GM23248 (cell line): ENCODE results near the gene CD47. TPM values are rescaled to one million over a fixed set of nuclear protein-coding genes. Genes with fewer than 3 reads are reported as not detected.
A peak's percentile ranks its signal among the peaks of the same experiment; 100 is the strongest.

Experiments used
- DNase-seq: peaks from one replicate; pipeline ENCODE4 v3.0.0-alpha.2; 2015
- H2AFZ ChIP-seq: fragments of 200-600 bp; sonication (generic); 2 replicates; pipeline ENCODE4 v1.6.1; 2016; ENCODE audit warnings: antibody characterized with exemption
- H3F3A ChIP-seq: fragments of 200-600 bp; sonication (generic); 2 replicates; pipeline ENCODE4 v1.6.1; 2016; ENCODE audit warnings: mild to moderate bottlenecking, antibody characterized with exemption, mixed run types; ENCODE audit not compliant: insufficient read depth
- H3K27ac ChIP-seq: fragments of 200-600 bp; sonication (generic); 2 replicates; pipeline ENCODE4 v1.5.1; 2016; ENCODE audit warnings: mild to moderate bottlenecking
- H3K27me3 ChIP-seq: fragments of 200-600 bp; sonication (generic); replicated peaks from 2 replicates; pipeline ENCODE4 v1.6.1; 2016; ENCODE audit warnings: mild to moderate bottlenecking; ENCODE audit not compliant: insufficient read depth
- H3K36me3 ChIP-seq: fragments of 200-600 bp; sonication (generic); 2 replicates; pipeline ENCODE4 v1.6.1; 2016; ENCODE audit warnings: low read depth, mild to moderate bottlenecking
- H3K4me1 ChIP-seq: fragments of 200-600 bp; sonication (generic); 2 replicates; pipeline ENCODE4 v1.6.1; 2016; ENCODE audit warnings: mild to moderate bottlenecking; ENCODE audit not compliant: insufficient read depth
- H3K4me2 ChIP-seq: fragments of 200-600 bp; sonication (generic); one replicate; pipeline ENCODE4 v1.6.1; 2016; ENCODE audit warnings: mild to moderate bottlenecking; ENCODE audit not compliant: unreplicated experiment
- H3K4me3 ChIP-seq: fragments of 200-600 bp; sonication (generic); 2 replicates; pipeline ENCODE4 v1.5.1; 2016; ENCODE audit warnings: mild to moderate bottlenecking
- H3K79me2 ChIP-seq: fragments of 200-600 bp; sonication (generic); 2 replicates; pipeline ENCODE4 v1.6.1; 2016; ENCODE audit warnings: mild to moderate bottlenecking; ENCODE audit not compliant: insufficient read depth
- H3K9ac ChIP-seq: fragments of 200-600 bp; sonication (generic); 2 replicates; pipeline ENCODE4 v1.6.1; 2016; ENCODE audit warnings: mild to moderate bottlenecking
- H3K9me2 ChIP-seq: fragments of 200-600 bp; sonication (generic); 2 replicates; pipeline ENCODE4 v1.6.1; 2016; ENCODE audit warnings: mixed run types, mild to moderate bottlenecking, moderate library complexity; ENCODE audit not compliant: insufficient read depth
- H3K9me3 ChIP-seq: fragments of 200-600 bp; sonication (generic); one replicate; pipeline ENCODE4 v1.6.1; 2017; ENCODE audit warnings: low read depth
- H4K20me1 ChIP-seq: fragments of 200-600 bp; sonication (generic); 2 replicates; pipeline ENCODE4 v1.6.0; 2016; ENCODE audit not compliant: insufficient read depth
- EZH2 ChIP-seq: fragments of 200-600 bp; sonication (generic); IDR thresholded peaks from 2 replicates; pipeline ENCODE4 v1.6.1; 2018; ENCODE audit warnings: antibody characterized with exemption, mild to moderate bottlenecking; ENCODE audit not compliant: insufficient read depth, poor library complexity, severe bottlenecking
- EZH2phosphoT487 ChIP-seq: fragments of 200-600 bp; sonication (generic); IDR thresholded peaks from 2 replicates; pipeline ENCODE4 v1.6.1; 2018; ENCODE audit warnings: antibody characterized with exemption, moderate library complexity, mild to moderate bottlenecking, low read depth; ENCODE audit not compliant: insufficient read depth
- WGBS, 2 experiments: methylation state at CpG; one replicate each; pipeline ENCODE4 v1.1.6; 2015 to 2017; ENCODE audit warnings: low lambda C conversion rate in 2 of 2, low coverage in 1 of 2; ENCODE audit errors: missing lambda C conversion rate in 2 of 2; 5-methylcytosine and 5-hydroxymethylcytosine counted together
- in situ Hi-C: fragments of 300-500 bp; cut with MboI; formaldehyde crosslinking; loops from 2 replicates; pipeline ENCODE4 v1.15.0; 2020
- polyA plus RNA-seq: library from polyadenylated mRNA; unstranded; fragments of >200 nt; fragmentation: Nextera tagmentation; extraction: Ambion mirVana; gene quantifications from 2 replicates; pipeline ENCODE4 v1.2.1, GENCODE V29; 2016
- total RNA-seq: library from RNA; depleted of rRNA; stranded (reverse); fragments of >200 nt; shearing (Covaris generic); gene quantifications from 2 replicates; pipeline ENCODE4 v1.2.3, GENCODE V29; 2014

The CD47 gene
- total and polyA plus RNA-seq, 2 experiments from 2014 or later = 97.3 to 120 TPM

DNA sequence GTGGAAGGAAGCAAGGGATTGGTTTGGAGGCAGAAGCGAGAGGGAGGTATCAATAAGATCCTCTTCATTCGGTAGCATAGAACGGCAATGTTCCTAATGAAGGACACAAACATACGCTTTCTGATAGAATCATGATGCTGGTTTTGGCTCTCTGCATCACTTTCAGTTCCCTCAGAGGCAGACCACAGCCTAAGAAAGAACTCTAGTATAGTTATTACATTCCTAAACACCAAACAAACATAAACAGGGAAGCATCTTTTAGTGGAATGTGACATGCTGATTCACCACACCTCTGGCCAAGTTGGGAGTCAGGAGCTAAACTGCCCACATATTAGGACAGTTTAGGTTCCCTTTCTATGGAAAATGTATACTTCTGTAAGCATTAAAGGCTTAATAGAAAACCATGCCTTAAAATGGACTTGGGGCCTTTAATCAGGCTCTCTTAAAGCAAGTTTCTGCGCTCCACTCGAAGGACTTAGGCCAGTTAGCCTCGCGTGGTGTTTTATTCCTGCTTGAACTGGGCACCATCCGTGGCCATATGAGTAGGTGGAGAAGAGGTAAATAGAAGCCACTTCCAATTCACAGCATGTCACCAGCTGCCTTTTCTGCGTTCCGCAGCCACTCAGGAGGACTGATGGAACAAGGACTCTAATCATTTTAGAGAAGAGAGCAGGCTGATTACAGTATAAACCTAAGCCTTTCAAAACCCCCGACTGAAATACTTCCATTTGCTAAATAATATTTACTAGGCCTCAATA is 53.7 kb downstream of the CD47 start:
- 61 to 63% methylated on average over 12 of the region's 12 CpGs for WGBS, 2 experiments
- in situ Hi-C loops = no loop called here
- DNase-seq = peak; percentile 76
- Histone ChIP-seq H3K27ac (peak overlapping the region; percentile 24; the same call in 1 of the 2 replicates), H3K9me3 (no peaks in the 10 kb centered on the region), H4K20me1 (no peaks in the 10 kb centered on the region), H3K9me2 (no peaks in the 10 kb centered on the region), H3K27me3 (no peaks in the 10 kb centered on the region), H3K4me3 (no peak overlapping the region), H3K36me3 (no peaks in the 10 kb centered on the region), H3K4me2 (peak overlapping the region; percentile 60), H2AFZ (peak overlapping the region; percentile 31; the same call in 1 of the 2 replicates), H3K79me2 (no peaks in the 10 kb centered on the region), H3K9ac (0 out of 2 replicates have a peak overlapping the region, but pooled peaks have one; percentile 12), H3K4me1 (peaks cover 11% of the 10 kb centered on the region), H3F3A (peaks cover 13% of the 10 kb centered on the region; the same call in 1 of the 2 replicates)
- TF ChIP-seq EZH2 (no peak), EZH2phosphoT487 (no peak)

DNA sequence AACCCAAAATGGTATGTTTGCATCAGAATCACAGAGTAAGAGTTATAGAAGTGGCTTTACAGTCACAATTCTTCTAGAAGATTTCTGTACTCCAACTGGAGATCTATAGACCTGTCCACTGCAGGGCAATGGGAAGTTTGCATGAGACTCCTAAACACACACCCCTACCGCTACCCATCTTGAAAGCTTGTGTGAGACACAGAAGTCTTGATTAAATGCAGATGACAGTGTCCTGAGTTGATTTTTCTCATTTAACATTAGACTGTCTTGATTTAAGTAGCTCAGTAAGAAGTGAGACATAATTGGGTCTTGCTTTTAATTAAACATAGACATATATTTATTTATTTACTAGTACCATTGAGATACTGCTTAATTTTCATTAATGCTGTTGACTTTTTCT is 54.4 kb downstream of the CD47 start:
- DNase-seq = peak; percentile 23
- H3K4me1 ChIP-seq = peaks cover 11% of the 10 kb centered on the region
- H3K9ac ChIP-seq = 0 out of 2 replicates have a peak overlapping the region, but pooled peaks have one; percentile 12
- H3K9me3 ChIP-seq = no peaks in the 10 kb centered on the region
- no peaks in the 10 kb centered on the region for H4K20me1 ChIP-seq
- H3F3A ChIP-seq = peaks cover 13% of the 10 kb centered on the region; the same call in 1 of the 2 replicates
- TF ChIP-seq EZH2 (no peak), EZH2phosphoT487 (no peak)
- no peak overlapping the region for H3K4me3 ChIP-seq
- H2AFZ ChIP-seq = no peak overlapping the region
- H3K27ac ChIP-seq = no peak overlapping the region
- H3K36me3 ChIP-seq = no peaks in the 10 kb centered on the region
- in situ Hi-C loops = no loop called here
- no peak overlapping the region for H3K4me2 ChIP-seq
- H3K79me2 ChIP-seq = no peaks in the 10 kb centered on the region
- H3K27me3 ChIP-seq = no peaks in the 10 kb centered on the region
- 52 to 57% methylated on average over 1 of the region's 1 CpG for WGBS, 2 experiments
- H3K9me2 ChIP-seq = no peaks in the 10 kb centered on the region

DNA sequence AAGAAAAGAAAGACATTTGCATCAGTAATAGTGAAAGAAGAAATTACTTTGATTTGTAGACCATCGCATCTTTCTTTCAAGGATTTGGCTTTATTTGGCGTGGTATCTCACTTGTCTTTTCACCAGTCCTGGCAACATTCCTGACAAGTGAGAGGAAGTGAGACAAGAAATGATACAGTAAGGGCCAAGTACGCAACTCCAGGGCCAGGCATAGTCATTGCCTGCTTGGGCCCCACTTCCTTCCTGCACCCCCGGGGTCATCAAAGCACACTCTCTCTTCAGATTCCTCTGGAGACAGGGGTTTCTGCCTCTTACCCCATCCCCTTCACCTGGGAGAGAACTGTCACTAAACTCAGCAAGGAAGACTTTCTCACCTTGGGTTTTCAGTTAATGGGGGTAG is 55.1 kb downstream of the CD47 start:
- peaks cover 11% of the 10 kb centered on the region for H3K4me1 ChIP-seq
- H3K36me3 ChIP-seq = no peaks in the 10 kb centered on the region
- no peak for DNase-seq
- H4K20me1 ChIP-seq = no peaks in the 10 kb centered on the region
- H3K27ac ChIP-seq = no peak overlapping the region
- no peaks in the 10 kb centered on the region for H3K9me2 ChIP-seq
- TF ChIP-seq EZH2phosphoT487 (no peak), EZH2 (no peak)
- H2AFZ ChIP-seq = no peak overlapping the region
- no peak overlapping the region for H3K4me3 ChIP-seq
- 73 to 77% methylated on average over 4 of the region's 4 CpGs for WGBS, 2 experiments
- H3K27me3 ChIP-seq = no peaks in the 10 kb centered on the region
- in situ Hi-C loops = no loop called here
- peaks cover 13% of the 10 kb centered on the region; the same call in 1 of the 2 replicates for H3F3A ChIP-seq
- no peak overlapping the region for H3K4me2 ChIP-seq
- no peak overlapping the region for H3K9ac ChIP-seq
- no peaks in the 10 kb centered on the region for H3K9me3 ChIP-seq
- no peaks in the 10 kb centered on the region for H3K79me2 ChIP-seq

DNA sequence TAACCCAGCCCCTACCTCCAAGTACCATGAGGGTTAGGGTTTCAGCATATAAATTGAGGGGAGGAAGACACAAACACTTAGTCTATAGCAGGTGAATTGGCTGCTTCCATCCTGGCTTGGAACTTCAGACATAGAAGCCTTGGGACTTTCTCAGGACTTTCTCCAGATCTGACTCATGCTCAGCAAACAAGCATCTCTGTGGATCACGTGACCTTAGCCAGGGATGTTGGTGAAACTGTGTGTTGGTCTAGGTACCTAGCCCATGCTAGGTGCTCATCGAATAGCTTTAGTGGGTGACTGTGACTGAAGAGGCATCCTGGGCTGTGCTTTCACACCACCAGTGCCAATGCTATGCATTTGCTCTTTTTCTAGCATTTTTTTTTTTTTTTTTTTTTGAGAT is 58.9 kb downstream of the CD47 start:
- Histone ChIP-seq H3K9ac (no peak overlapping the region), H3K36me3 (no peaks in the 10 kb centered on the region), H3K4me1 (peaks cover 4% of the 10 kb centered on the region; the same call in 1 of the 2 replicates), H3K27ac (no peak overlapping the region), H3K4me3 (no peak overlapping the region), H2AFZ (no peak overlapping the region), H3K4me2 (no peak overlapping the region), H3K9me2 (no peaks in the 10 kb centered on the region), H3K9me3 (no peaks in the 10 kb centered on the region), H3K79me2 (no peaks in the 10 kb centered on the region), H3F3A (no peaks in the 10 kb centered on the region), H3K27me3 (no peaks in the 10 kb centered on the region), H4K20me1 (no peaks in the 10 kb centered on the region)
- TF ChIP-seq EZH2phosphoT487 = no peak
- TF ChIP-seq EZH2 = no peak
- WGBS, 2 experiments = 72 to 74% methylated on average over 2 of the region's 2 CpGs
- in situ Hi-C loops = no loop called here
- peak; percentile 35 for DNase-seq
